Liver (tissue), 3 donors: ENCODE data around the gene ABCA9.
A peak's percentile ranks its signal among the peaks of the same experiment; 100 is the strongest.

Experiments used
- CTCF ChIP-seq: fragments of 150-350 bp; IDR thresholded peaks from 2 replicates; pipeline ENCODE4 v1.5.1; 2017; ENCODE audit warnings: improper control_type of control experiment, low read depth, low read length; ENCODE audit not compliant: missing input control
- EGR1 ChIP-seq, 2 donors: IDR thresholded peaks; 2 replicates each; pipeline ENCODE4 v1.6.1; 2016 to 2018; ENCODE audit warnings: antibody characterized with exemption in 2 of 2, low read depth in 2 of 2
- MAX ChIP-seq: IDR thresholded peaks from 2 replicates; pipeline ENCODE4 v1.6.1; 2016; ENCODE audit warnings: antibody characterized with exemption
- RAD21 ChIP-seq, 2 donors: IDR thresholded peaks; 2 replicates each; pipeline ENCODE4 v1.6.1; 2016; ENCODE audit warnings: antibody characterized with exemption in 2 of 2, mild to moderate bottlenecking in 2 of 2
- REST ChIP-seq: IDR thresholded peaks from 2 replicates; pipeline ENCODE4 v1.6.1; 2016; ENCODE audit warnings: antibody characterized with exemption, mild to moderate bottlenecking
- TAF1 ChIP-seq: conservative IDR thresholded peaks from 2 replicates; pipeline ENCODE4 v1.6.1; 2016; ENCODE audit warnings: antibody characterized with exemption, mild to moderate bottlenecking
- YY1 ChIP-seq: IDR thresholded peaks from 2 replicates; pipeline ENCODE4 v1.6.1; 2016; ENCODE audit warnings: antibody characterized with exemption, mild to moderate bottlenecking
- ZBTB33 ChIP-seq: IDR thresholded peaks from 2 replicates; pipeline ENCODE4 v1.6.1; 2016; ENCODE audit warnings: antibody characterized with exemption
- donor health status: healthy.
- donor health status: healthy.

GRCh38 chr17:69018022-69018615 is 42.6 kb downstream of the ABCA9 start:
- TF ChIP-seq CTCF (no peak), REST (peak; percentile 53), MAX (no peak), ZBTB33 (peak; percentile 14), RAD21 (IDR thresholded peaks at IDR 0.05) (peak in 1 of 2 donors; percentile 14), TAF1 (no peak), YY1 (peak; percentile 30), EGR1 (IDR thresholded peaks at IDR 0.05; ENCODE audit: low read depth in 2 of 2) (no peak)
